ENCODE results near the gene COL24A1.

Gene COL24A1

DNA sequence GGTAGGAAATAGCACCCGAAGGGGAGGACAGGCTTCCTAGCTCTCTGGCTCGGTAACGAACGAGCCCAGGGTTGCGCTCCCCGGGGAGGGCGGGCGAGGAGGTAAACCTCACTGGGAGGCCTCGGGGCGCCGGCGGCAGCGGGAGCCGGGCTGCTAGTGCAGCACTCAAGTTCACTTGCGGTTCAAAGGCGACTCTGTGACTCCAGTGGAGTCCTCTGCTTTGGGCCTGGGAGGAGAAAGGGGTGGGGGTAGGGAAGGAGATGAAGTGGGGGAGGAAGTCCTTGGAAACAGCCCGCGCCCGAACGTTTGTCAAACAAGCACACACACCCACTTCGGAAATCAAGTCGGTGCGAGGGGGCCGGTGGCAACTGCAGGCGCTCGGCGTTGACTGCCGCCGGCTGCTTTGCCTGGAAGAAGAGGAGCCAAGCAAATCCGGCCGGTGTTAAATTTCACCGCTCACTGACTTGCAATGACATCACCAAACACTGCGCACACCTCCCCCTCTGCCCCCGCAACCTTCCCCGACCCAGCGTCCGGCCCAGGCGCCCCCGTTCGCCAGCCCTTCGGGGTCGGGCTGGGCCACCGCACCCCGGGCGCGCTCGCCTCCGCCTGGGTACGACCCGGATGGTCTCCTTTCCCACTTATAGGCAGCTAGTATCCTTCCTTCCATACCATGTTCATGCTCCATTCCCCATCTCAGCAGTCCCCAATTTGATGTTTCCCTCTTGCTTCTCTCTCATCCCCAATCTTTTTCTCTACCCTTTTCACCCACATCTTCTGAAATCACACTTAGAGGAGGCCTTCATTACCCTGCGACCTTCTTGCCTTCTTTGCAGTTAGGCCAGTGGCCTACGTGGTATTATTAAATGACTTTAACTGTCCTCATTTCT is at the start of gene COL24A1:
COL24A1 (minus strand) TSS at position 207 of the 890 bp plus-strand sequence. CDS start 376 bp downstream, outside the sequence.
- DNase-seq (ENCODE audit: low read depth) = no peak

- DNase-seq (ENCODE audit: low read depth) = no peak
These were observed 49.2 kb upstream of the COL24A1 start for GRCh38 chr1:86205741-86206140.

DNA sequence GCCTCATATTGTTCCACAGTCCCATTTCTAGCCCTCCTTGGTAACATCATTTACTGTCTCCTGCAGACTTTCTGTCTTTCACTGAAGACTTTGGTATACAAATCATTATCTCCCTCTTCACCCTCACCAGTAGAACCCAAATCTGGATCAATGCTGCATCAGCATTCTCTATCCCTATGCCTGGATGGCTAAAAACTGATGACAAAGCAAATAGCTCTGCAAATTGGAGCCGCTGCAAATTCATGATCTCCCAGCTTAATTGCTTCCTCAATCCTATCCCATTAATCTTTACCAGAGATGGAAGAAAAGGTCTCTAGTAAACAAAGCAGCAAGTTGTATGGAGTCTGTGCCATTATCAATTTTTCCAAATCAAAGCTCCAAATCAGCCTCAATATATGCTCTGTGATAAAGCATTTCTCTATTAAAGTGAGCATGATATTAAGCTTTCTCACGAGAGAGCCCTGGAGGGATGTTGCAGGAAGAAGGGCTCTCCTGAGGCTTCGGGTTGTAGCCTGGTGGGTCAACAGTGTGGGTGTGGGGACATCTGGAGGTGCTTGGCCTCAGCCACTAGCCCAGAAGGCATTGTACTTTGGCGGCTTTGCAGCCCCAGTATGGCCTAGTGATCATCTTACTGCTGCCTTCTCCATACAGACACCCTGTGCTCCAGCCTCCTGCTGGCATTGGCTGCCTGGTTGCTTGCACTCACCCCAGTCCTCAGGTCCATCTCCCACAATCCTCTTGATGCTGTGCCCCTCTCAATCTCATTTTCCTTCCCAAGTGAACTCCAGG is 46.2 kb upstream of the COL24A1 start:
- DNase-seq (ENCODE audit: low read depth) = no peak

- no peak for DNase-seq (ENCODE audit: low read depth)
These were observed 44.7 kb upstream of the COL24A1 start for GRCh38 chr1:86201311-86201710.

DNA sequence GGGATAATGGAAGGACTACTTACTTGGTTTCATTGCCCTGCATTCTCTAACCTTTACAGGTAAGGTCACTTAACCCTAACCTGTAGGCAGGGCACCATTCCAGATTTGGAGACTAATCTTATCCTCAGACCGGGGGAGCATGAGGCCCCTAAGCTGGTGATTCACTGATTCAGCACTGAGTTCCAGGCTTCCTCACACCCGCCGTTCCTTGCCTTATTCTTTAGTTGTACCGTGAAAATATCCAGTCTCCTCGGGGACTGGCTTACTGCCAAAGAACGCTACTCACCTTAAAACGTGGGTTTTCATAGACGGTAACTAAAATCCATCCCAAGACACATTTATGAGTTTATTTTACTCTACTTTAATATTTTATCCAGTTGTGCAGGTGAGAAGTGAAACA is 44.3 kb upstream of the COL24A1 start:
- DNase-seq (ENCODE audit: low read depth) = no peak

DNA sequence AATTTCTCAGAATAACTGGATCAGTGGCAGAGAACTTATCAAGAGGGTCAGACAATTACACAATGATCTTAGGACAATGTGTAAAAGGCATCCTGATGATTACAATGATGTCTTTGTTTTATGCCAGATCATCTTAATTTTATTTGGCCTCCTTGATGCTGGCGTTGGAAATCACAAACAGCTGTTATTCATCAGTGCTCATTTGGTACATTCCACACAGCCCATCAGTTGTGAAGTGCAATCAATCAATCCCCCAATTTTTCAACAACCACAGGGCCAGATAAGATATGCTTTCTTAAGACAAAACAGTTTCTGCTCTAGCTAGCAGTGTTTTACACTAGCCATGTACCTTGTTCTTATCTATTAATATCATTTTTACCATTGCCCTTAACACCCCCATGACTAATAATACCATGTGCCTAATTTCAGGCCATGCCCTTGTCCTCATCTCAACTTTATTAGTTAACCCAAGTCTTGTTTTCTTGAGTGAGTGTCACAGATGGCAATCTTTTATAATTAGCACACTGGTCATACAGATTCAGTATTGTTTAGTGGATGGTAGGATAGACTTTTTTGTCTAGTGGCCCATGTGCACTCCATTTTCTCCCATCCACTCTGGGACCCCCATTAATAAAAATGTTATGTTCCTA is 40.8 kb upstream of the COL24A1 start:
- no peak for DNase-seq (ENCODE audit: low read depth)

DNA sequence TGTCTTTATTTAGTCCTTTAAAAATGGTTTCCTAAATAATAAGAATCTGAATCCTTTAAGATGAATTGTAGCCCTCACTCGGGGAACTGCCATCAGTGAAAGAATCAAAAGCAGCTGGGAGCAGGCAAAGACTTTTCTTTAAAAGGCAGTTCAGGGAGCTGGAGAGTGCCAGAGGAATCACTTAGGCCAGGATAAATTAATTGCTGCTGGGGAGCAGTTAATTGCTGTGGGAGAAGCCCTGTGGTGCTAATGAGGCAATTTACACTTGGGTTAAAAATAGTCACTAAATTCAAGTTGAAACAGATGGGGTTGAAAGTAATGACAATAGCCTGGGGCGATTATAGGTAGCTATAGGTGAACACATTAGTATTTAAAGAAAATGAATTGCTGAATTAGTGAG is 38.7 kb upstream of the COL24A1 start:
- DNase-seq (ENCODE audit: low read depth) = no peak

- no peak for DNase-seq (ENCODE audit: low read depth)
These were observed 38.0 kb upstream of the COL24A1 start for GRCh38 chr1:86194491-86195034.

DNA sequence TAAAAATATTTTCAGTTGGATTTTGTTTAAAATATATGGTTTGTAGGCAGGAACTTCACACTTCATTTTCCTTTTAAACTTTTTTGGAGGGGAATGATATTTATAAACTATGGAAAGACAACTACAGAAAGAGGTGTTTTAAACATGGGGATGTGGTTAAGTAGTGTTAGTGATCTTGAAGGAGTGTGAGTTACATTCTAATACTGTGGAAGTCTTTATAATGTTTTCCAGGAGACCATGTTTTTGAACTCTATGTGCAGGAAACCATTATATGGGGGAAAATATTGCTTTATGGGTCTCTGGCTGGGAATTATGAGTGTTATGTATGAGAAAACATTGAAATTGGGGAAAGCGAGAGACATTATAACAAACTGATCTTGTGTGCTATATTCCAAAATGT is 35.8 kb upstream of the COL24A1 start:
- DNase-seq (ENCODE audit: low read depth) = no peak

DNA sequence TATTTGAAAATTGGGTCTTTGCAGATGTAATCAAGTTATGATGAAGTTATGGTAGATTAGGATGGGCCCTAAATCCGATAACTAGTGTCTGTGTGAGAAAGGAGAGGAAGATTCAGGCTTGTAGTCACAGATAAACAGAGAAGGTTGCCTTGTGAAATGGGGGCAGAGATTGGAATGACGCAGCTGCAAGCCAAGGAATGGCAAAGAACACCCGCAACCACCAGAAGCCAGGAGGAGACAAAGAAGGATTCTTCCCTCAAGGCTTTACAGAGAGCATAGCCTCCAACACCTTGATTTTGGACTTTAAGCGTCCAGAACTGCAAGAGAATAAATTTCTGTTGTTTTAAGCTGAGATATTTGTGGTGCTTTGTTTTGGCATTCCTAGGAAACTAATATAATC is 35.4 kb upstream of the COL24A1 start:
- no peak for DNase-seq (ENCODE audit: low read depth)

- DNase-seq (ENCODE audit: low read depth) = no peak
These were observed 34.3 kb upstream of the COL24A1 start for GRCh38 chr1:86190873-86191272.

DNA sequence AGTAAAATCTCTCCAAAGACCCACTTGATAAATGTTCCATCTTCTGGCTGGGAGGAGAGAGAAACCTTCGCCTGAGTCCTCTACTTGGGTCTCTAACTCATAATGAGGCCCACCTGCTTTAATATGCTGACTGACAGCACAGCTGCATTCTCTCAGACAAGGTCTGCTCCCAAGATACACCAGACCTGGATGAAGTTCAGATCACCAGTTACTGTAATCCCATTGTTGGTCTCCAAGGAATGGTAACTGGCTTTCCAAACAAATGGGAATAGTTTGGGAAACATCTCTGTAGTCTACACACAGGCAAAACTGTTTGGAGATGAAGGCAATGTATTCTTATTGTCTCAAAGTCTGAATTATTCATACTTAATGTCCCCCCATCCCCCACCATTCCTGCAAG is 27.9 kb upstream of the COL24A1 start:
- DNase-seq (ENCODE audit: low read depth) = no peak

GRCh38 chr1:86183810-86184209 is 27.2 kb upstream of the COL24A1 start:
- no peak for DNase-seq (ENCODE audit: low read depth)

DNA sequence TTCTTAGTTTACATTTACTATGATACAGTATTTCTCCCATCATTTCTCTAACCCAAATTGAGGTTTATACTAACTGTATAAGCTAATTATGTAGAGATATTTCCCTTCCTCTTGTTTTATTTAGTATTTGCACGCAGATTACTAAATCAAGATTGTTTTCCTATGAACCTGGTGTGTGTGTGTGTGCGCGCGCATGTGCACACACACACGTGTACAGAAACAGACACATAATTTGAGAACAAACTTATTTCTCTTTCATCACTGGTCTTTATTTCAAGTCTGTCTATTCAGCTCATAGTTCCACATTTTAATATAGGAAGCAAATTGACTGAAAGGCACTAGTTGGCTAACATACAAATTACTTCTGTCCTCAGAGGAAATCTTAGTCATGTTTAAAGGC is 19.7 kb upstream of the COL24A1 start:
- no peak for DNase-seq (ENCODE audit: low read depth)

GRCh38 chr1:86175756-86176155 is 19.2 kb upstream of the COL24A1 start:
- no peak for DNase-seq (ENCODE audit: low read depth)

- no peak for DNase-seq (ENCODE audit: low read depth)
These were observed 13.1 kb upstream of the COL24A1 start for GRCh38 chr1:86169625-86170024.

- no peak for DNase-seq (ENCODE audit: low read depth)
These were observed 3.2 kb upstream of the COL24A1 start for GRCh38 chr1:86159800-86160199.

DNA sequence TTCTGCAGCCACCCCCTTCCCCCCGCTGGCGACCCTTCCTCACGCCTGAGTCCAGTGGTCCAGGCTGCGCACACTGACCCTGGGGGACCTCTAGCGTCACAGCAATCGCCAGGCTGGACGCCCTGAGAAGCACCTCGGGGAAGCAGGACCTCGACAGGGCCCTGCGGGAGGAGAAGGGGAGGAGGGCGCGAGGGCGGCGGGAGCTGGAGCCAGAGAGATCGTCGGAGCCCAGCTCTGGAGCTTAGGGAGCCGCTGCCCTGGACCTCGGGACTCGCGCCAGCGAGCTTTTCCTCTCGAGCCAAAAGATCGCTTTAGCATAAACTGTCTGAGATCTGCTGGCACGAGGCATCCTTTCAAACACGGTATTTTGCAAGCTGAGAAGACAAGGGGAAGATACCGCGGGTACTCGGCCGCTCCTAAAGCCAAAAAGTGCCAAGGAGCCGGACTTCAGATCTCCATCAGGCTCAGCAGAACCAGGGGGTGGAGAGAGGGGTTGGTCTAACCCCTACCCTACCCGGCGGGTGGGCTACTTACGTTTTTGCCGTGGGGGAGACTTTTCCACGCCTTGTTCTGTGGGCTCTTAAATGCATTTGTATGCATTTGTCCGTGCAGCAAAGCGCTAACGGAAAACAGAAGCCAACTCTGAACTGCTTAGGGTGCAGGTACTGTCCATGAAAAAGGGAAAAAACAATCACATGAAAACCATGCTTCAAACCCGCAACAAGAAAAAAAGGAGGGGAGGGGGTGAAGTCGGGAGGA is 586 bp downstream of the COL24A1 start:
- DNase-seq (ENCODE audit: low read depth) = no peak

- DNase-seq (ENCODE audit: low read depth) = no peak
These were observed 1.3 kb downstream of the COL24A1 start for GRCh38 chr1:86155051-86155806.

- DNase-seq (ENCODE audit: low read depth) = no peak
These were observed 2.0 kb downstream of the COL24A1 start for GRCh38 chr1:86154571-86155050.

DNA sequence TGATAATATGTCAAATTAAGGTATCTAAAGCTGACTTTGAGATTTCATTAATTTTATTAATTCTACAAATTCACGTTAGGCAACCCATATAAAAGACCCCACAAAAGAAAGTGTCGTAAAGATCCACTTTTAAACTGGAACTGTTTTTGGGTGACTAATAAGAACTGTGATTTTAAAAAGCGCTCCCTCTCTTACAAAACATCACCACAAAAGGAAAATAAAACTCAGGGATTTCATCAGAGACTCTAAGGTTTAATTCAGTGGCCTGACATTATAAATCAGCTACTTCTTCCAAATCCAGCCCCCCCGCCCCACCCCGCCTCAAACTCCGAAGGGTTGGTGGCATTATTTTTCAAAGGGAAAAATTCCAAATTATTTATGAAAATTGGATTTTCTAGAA is 2.7 kb downstream of the COL24A1 start:
- no peak for DNase-seq (ENCODE audit: low read depth)

Data from activated T-cell treated with anti-CD3 and anti-CD28 coated beads for 48 hours (primary cell).